LNCaP clone FGC (cell line): ENCODE measurements around the gene TRAFD1.

Experiments used
- DNase-seq: peaks from one replicate; pipeline ENCODE4 v3.0.0-alpha.2; 2011; ENCODE audit warnings: low read depth
- H3K4me3 ChIP-seq: 2 replicates; pipeline ENCODE4 v1.5.1; 2011; ENCODE audit warnings: mild to moderate bottlenecking, low read depth, low read length, control low read depth
- CTCF ChIP-seq: IDR thresholded peaks from 2 replicates; pipeline ENCODE4 v1.5.1; 2012; ENCODE audit warnings: mild to moderate bottlenecking; ENCODE audit not compliant: control insufficient read depth, insufficient read depth; ENCODE audit errors: extremely low read depth

Gene TRAFD1

DNA sequence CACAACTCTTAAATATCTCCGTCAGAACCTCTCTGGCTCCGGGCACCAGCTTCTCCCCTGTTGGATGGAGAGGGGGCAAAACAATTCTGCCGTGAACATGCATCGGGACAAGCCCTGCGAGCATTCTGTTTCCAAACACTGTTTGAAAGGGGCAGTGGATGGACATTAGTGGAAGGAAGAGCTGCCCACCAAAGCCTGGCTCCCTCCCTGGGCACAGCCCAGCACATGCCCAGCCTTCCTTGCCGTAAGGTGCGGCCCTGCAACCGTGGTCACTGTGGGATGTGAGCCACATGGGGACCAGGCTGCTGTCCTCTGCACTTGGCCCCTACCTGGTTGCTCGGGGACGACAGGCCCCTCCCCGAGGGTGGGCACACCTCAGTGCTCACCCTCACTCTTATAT lies 54.0 kb downstream of the TRAFD1 start:
- no peak for TF ChIP-seq CTCF
- no peak for DNase-seq
- H3K4me3 ChIP-seq, result no peak overlapping the region

- no peak overlapping the region for H3K4me3 ChIP-seq
- no peak for TF ChIP-seq CTCF
- DNase-seq, result no peak
These were observed 54.6 kb downstream of the TRAFD1 start for GRCh38 chr12:112179916-112180315.

GRCh38 chr12:112180422-112180821 lies 55.1 kb downstream of the TRAFD1 start:
- TF ChIP-seq CTCF, result no peak
- H3K4me3 ChIP-seq, result no peak overlapping the region
- DNase-seq, result no peak

DNA sequence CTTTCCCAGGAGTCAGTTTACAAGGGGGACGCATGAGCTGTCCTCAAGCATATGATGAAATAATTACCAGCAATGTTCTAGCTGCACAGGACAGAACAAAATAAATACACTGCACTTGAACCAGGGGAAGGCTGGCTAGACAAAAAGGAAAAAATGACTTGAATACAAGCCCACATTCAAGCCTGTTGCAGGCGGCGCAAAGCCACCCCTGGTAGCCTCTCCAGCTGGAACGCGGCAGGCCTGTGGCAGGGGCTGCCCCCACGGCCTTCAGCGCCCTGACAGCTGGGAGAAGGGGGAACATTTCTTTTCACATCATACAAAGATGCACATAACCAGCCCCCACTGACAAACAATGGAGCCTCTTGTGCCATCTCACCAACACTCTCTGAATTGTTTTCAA lies 57.1 kb downstream of the TRAFD1 start:
- H3K4me3 ChIP-seq, result no peak overlapping the region
- TF ChIP-seq CTCF, result no peak
- DNase-seq, result no peak

DNA sequence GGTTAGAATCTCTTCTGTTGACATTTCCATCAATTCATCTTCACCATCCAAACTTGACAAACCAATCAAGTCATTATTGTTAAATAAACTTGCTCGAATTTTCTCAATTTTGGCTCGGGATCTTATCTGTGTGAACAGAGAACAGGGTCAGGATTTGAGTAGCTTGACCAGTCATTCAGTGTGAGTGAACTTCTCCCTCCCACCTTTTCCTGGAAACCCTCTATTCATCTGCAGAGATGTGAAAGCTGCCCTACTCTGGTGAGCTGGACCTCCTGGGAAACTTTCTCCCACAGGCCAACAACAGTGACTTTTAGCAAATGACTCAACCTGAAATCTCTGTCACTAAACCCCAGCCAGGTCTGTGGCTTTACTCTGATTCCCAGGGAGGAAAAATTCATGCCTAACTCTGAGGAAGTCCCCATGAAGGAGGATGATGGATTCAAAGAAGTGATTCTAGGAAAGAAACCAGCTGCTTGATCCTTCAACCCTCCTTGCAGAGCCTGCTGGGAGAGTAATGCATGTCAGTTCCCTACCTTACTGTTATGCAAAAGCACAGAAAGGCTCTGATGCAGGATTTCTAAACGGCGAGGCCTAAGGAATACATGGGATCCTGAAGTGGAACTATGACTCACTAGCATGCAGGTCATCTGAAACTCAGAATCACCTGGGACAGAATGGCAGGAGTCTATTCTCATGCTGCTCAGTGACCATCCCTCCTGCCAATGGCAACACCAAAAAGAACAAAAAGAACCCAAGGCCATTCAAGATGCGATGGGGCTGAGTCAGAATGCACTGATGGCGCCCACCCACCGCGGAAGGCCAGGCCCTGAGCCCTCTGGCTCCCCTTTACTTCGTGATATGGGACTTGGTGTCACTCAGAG lies 58.0 kb downstream of the TRAFD1 start:
- H3K4me3 ChIP-seq, result no peak overlapping the region
- DNase-seq, result no peak
- no peak for TF ChIP-seq CTCF

GRCh38 chr12:112184056-112184887 lies 58.9 kb downstream of the TRAFD1 start:
- DNase-seq, result no peak
- TF ChIP-seq CTCF, result no peak
- no peak overlapping the region for H3K4me3 ChIP-seq
